DMS53 treated with DMSO at 0.1 percent for 48 hours (cell line): ENCODE measurements around the gene FGB.

Experiments
- DNase-seq: peaks from one replicate; lab custom pipeline; 2025; ENCODE audit not compliant: unreplicated experiment; lab: John Stamatoyannopoulos, UW

The FGB gene

GRCh38 chr4:154617820-154618317, 55.1 kb downstream of the FGB start:
- DNase-seq: no peak

DNA sequence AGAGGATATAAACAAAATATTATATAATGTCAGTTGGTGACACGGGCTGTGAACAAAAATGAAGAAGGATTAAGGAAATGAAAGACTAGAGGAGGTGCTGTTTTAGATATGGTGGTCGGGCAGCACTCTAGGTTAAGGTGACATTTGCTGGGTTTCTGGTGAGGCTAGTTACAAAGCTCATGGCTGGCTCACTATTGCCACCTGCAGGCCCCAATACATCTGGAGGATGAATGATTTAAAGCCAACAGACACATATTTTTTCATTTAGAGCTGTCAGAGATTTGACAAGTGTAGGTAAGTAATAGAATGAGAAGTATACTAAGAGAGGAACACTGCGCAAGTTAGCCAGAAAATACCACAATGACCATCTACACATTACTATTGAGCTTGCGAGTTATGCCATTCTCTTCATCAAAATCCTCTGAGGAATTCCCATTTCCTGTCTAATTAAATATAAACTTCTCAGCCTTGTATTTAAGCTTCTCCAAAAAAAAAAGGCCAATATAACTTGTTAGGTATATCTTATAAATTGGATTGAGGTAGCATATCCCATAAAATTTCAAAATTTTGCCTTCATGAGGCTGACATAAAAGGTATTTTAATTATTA, 56.0 kb downstream of the FGB start:
- DNase-seq: peak; percentile 21

- DNase-seq: no peak
Observed at GRCh38 chr4:154620111-154620510, 57.3 kb downstream of the FGB start.
